GM13976 (cell line): Measurements from ENCODE around the gene MBNL3.

Source experiments
- DNase-seq: peaks from one replicate; pipeline ENCODE4 v3.0.0; 2012; ENCODE audit warnings: low spot score
- CTCF ChIP-seq: IDR thresholded peaks from 2 replicates; pipeline ENCODE4 v1.5.1; 2012; ENCODE audit warnings: borderline replicate concordance, mild to moderate bottlenecking; ENCODE audit not compliant: insufficient read depth; ENCODE audit errors: extremely low read depth, missing control alignments, control extremely low read depth
- in situ Hi-C: fragments of 300-500 bp; cut with MboI; formaldehyde crosslinking; loops from one replicate; pipeline ENCODE4 v1.12.0; 2022; ENCODE audit warnings: low sequenced_read_pairs, mixed read lengths, inconsistent platforms; ENCODE audit not compliant: unreplicated experiment

The MBNL3 gene

DNA sequence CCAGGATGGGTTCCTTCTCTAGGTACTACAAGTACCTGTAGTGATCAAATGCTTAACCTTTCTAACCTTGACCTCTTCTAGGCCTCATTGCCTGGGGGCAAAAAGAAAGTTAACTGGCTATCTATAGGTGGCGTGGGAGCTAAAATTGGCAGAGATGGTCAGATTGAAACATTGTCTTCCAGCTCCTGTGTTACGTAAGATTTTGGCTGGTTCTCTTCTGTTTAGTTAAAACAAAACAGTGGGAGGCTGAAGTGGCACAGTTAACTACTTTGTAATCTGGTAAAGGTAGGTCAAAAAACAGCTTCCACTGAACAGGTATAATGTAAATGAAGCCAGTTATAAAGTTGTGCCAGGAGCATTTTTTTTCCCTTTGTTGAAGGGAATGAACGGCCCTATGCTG, 115.2 kb downstream of the MBNL3 start:
- no peak for TF ChIP-seq CTCF
- in situ Hi-C loops = no loop called here
- DNase-seq = no peak

DNA sequence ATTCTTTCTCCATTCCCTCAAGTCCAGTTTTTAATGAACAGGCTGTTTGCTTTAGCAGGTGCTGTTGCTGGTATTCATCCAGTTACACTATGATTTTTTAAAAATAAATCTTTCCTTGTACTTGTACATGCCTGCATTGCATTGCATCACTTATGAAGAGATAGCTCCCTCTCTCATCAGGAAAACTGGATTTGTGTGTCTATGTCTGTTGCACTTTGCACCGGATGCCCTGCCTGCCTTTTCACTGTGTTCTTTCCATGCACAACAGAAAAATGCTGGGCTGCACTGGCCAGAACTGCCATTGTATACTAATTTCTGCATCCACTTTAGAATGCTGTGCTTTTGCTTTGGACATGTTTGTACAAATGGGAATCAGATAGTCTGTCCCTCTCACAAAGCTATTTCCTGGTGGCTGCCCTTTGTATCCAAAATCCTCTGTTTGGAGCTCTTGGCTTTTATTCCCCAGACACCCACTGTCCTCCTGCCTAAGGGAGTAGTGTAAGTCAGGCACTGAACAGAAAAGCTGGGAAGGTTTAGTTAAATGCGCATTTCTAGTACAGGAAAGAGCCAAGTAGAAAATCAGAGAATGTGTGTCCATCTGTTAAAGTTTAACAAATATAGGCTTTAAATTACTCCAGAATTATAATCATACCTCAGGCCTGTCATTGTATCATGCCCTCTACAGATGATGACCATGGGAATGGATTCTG, 119.1 kb downstream of the MBNL3 start:
- in situ Hi-C loops = no loop called here
- DNase-seq = no peak
- no peak for TF ChIP-seq CTCF

GRCh38 chrX:132367984-132368383, 120.9 kb downstream of the MBNL3 start:
- in situ Hi-C loops = no loop called here

DNA sequence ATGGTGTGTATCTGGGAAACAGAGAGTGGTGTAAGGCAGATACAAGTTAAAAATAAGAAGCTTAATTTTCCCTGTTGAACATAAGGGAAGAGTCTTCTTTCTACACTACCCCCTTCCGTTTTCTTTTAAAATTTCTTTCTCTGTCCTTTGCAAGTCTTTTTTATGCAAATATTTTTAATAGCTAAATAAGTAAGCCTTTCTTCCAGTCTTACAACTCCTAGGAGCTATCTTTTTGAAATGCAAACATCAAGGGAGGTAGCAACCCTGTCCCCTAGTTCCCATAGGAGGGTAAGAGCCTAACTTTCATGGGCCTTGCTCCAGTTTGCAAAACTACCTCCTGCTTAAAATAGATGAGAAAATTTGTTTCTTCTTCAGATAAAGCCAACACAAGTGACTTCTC, 121.5 kb downstream of the MBNL3 start:
- no peak for TF ChIP-seq CTCF
- DNase-seq = no peak
- in situ Hi-C loops = no loop called here

More at GRCh38 chrX:132367984-132368383, 120.9 kb downstream of the MBNL3 start:
- no peak for TF ChIP-seq CTCF
- DNase-seq = no peak

DNA sequence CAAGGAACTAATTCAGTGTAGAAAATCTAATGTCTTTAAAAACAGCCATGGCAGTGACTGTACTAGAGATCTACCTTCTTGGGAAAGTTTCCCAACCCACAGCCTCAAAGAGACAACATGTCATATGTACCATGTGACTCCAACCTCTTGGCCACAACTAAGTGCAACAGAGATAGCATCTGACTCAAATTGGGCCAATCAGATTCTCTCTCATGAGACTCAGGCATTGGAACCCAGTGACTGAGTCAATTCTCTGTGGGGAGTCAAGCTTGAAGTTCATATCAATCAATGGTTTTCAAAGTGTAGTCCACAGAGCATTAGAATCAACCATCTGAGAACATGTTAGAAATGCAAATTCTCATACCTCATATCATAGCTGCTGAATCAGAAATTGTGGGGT, 123.3 kb downstream of the MBNL3 start:
- TF ChIP-seq CTCF = no peak
- in situ Hi-C loops = no loop called here
- no peak for DNase-seq

DNA sequence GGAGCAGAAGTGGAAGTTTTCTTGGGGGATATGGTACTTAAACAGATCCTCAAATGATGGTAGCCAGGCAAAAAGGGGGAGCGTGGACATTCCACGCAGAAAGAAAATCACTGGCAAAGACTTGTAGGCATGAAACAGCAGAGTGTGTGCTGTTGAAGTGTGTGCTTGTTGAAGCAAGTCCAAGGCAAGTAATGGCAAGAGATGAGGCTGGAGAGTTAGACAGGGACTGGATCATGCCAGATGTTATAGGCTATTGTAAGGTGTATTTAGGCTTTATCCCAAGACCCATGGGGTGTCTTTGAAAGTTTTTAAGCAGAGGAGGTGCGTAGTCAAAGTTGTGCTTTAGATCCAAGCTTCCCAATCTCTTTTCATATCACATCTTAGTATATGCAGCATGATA, 124.5 kb downstream of the MBNL3 start:
- in situ Hi-C loops = no loop called here
- TF ChIP-seq CTCF = no peak
- no peak for DNase-seq
